HCT116 (cell line): ENCODE results near the gene KRT73. TPM values are rescaled to one million over a fixed set of nuclear protein-coding genes. Genes with fewer than 3 reads are reported as not detected.

Experiments used
- ATAC-seq: fragments of 200-7000 bp; cut with Tn5 transposase; 2 replicates; pipeline ENCODE4 v1.9.1; 2020; ENCODE audit warnings: mild to moderate bottlenecking, moderate library complexity
- BruUV-seq: library from RNA; stranded (reverse); fragments of 400-500 nt; replicated peaks from 2 replicates; lab custom pipeline; 2021; lab: Mats Ljungman, UMichigan
- CTCF ChIA-PET: fragments of 300-600 bp; sonication (Branson Sonifier 250); formaldehyde crosslinking; loops from one replicate; lab custom pipeline; 2021; ENCODE audit warnings: antibody characterized with exemption; lab: Charles Lee
- POLR2A ChIA-PET: fragments of 300-600, 350-600 bp; sonication (Branson Sonifier 250); formaldehyde crosslinking; loops from one replicate; lab custom pipeline; 2021; ENCODE audit warnings: antibody characterized with exemption; lab: Charles Lee
- RAD21 ChIA-PET, 2 experiments: fragments of 300-600 bp; sonication (Branson Sonifier 250); formaldehyde crosslinking; loops; one replicate each; lab custom pipeline; 2023; ENCODE audit warnings: low total read pairs in 2 of 2; ENCODE audit not compliant: uncharacterized antibody in 2 of 2, unreplicated experiment in 2 of 2, low non-redundant PET in 1 of 2; lab: Charles Lee
- DNase-seq: peaks from one replicate; pipeline ENCODE4 v3.0.0-alpha.2; 2010; ENCODE audit warnings: low read depth, low spot score
- H2AFZ ChIP-seq: fragments of 200-600 bp; shearing (Covaris generic), sonication (generic); 2 replicates; pipeline ENCODE4 v1.6.1; 2017; ENCODE audit warnings: low read depth, mixed run types, mixed read lengths, antibody characterized with exemption, low read length; ENCODE audit not compliant: poor library complexity, severe bottlenecking
- H3K27ac ChIP-seq: 2 replicates; pipeline ENCODE4 v1.5.1; 2012; ENCODE audit warnings: low read depth, low read length
- H3K27me3 ChIP-seq: fragments of 200-600 bp; sonication (generic); 2 replicates; pipeline ENCODE4 v1.6.1; 2016; ENCODE audit warnings: mixed run types, low read length, mixed read lengths; ENCODE audit not compliant: insufficient read depth
- H3K36me3 ChIP-seq, 2 experiments: fragments of 200-500 bp in 1 of 2; fragments of 200-600 bp in 1 of 2; sonication (Bioruptor generic) in 1 of 2; sonication (generic) in 1 of 2; 2 replicates each; pipeline versions ENCODE4 v1.5.1 to v1.6.1; 2014 to 2016; ENCODE audit warnings: low read length in 2 of 2, inconsistent platforms in 1 of 2, mixed read lengths in 1 of 2, mixed run types in 1 of 2; ENCODE audit not compliant: insufficient read depth in 2 of 2, control insufficient read depth in 1 of 2
- H3K4me1 ChIP-seq, 2 experiments: fragments of 200-600 bp in 1 of 2; sonication (generic) in 1 of 2; 2 replicates each; pipeline versions ENCODE4 v1.5.1 to v1.6.1; 2012 to 2017; ENCODE audit warnings: low read length in 2 of 2, inconsistent platforms in 1 of 2, mild to moderate bottlenecking in 1 of 2, mixed read lengths in 1 of 2, mixed run types in 1 of 2, moderate library complexity in 1 of 2; ENCODE audit not compliant: insufficient read depth in 2 of 2, control insufficient read depth in 1 of 2
- H3K4me2 ChIP-seq: fragments of 200-600 bp; sonication (generic); 2 replicates; pipeline ENCODE4 v1.6.1; 2017; ENCODE audit warnings: mixed run types, low read length, mixed read lengths
- H3K4me3 ChIP-seq, 2 experiments: fragments of 200-600 bp in 1 of 2; sonication (generic) in 1 of 2; replicated peaks in 1 of 2; 2 replicates each; pipeline ENCODE4 v1.5.1; 2011 to 2016; ENCODE audit warnings: low read length in 2 of 2, control low read depth in 1 of 2, low read depth in 1 of 2, mild to moderate bottlenecking in 1 of 2, mixed read lengths in 1 of 2, mixed run types in 1 of 2
- H3K79me2 ChIP-seq: fragments of 200-600 bp; sonication (generic); 2 replicates; pipeline ENCODE4 v1.6.1; 2017; ENCODE audit warnings: mild to moderate bottlenecking, mixed run types, low read length, moderate library complexity, mixed read lengths; ENCODE audit not compliant: insufficient read depth
- H3K9ac ChIP-seq: fragments of 200-600 bp; sonication (generic); 2 replicates; pipeline ENCODE4 v1.6.1; 2016; ENCODE audit warnings: low read length, mixed read lengths
- H3K9me2 ChIP-seq: fragments of 200-600 bp; sonication (generic), shearing (Covaris generic); 2 replicates; pipeline ENCODE4 v1.6.1; 2017; ENCODE audit warnings: mixed run types, mild to moderate bottlenecking, moderate library complexity; ENCODE audit not compliant: insufficient read depth
- H3K9me3 ChIP-seq, 2 experiments: fragments of 200-500 bp in 1 of 2; fragments of 200-600 bp in 1 of 2; sonication (Bioruptor generic) in 1 of 2; sonication (generic) in 1 of 2; 2 replicates each; pipeline ENCODE4 v1.6.1; 2014 to 2017; ENCODE audit warnings: low read length in 2 of 2, mixed read lengths in 2 of 2, inconsistent platforms in 1 of 2, low read depth in 1 of 2, mild to moderate bottlenecking in 1 of 2, mixed run types in 1 of 2, moderate library complexity in 1 of 2; ENCODE audit not compliant: control insufficient read depth in 1 of 2, insufficient read depth in 1 of 2
- H4K20me1 ChIP-seq: fragments of 200-600 bp; sonication (generic), shearing (Covaris generic); 2 replicates; pipeline ENCODE4 v1.6.1; 2017; ENCODE audit warnings: mixed run types, mild to moderate bottlenecking, moderate library complexity; ENCODE audit not compliant: insufficient read depth
- ATF3 ChIP-seq: IDR thresholded peaks from 2 replicates; pipeline ENCODE4 v1.6.1; 2012
- CBX3 ChIP-seq: IDR thresholded peaks from 2 replicates; pipeline ENCODE4 v1.6.1; 2012; ENCODE audit warnings: low read depth
- CEBPB ChIP-seq: IDR thresholded peaks from 2 replicates; pipeline ENCODE4 v1.6.1; 2012; ENCODE audit warnings: low read depth
- CTCF ChIP-seq, 3 experiments: fragments of 200-600 bp in 1 of 3; sonication (generic) in 1 of 3; IDR thresholded peaks in 2 of 3; conservative IDR thresholded peaks in 1 of 3; 2 replicates each; pipeline ENCODE4 v1.5.1; 2012 to 2017; ENCODE audit warnings: low read depth in 2 of 3, low read length in 2 of 3, antibody characterized with exemption in 1 of 3, borderline replicate concordance in 1 of 3, control low read depth in 1 of 3, mild to moderate bottlenecking in 1 of 3, mixed read lengths in 1 of 3, mixed run types in 1 of 3, moderate library complexity in 1 of 3; ENCODE audit not compliant: insufficient read depth in 1 of 3
- ELF1 ChIP-seq: IDR thresholded peaks from 2 replicates; pipeline ENCODE4 v1.6.1; 2012; ENCODE audit warnings: low read depth, borderline replicate concordance
- EZH2 ChIP-seq: fragments of 200-600 bp; sonication (generic); IDR thresholded peaks from 2 replicates; pipeline ENCODE4 v1.6.1; 2017; ENCODE audit warnings: antibody characterized with exemption, mixed run types
- FOSL1 ChIP-seq: IDR thresholded peaks from 2 replicates; pipeline ENCODE4 v1.6.1; 2012; ENCODE audit warnings: low read depth
- JUND ChIP-seq: IDR thresholded peaks from 2 replicates; pipeline ENCODE4 v1.6.1; 2012
- MAX ChIP-seq: IDR thresholded peaks from 2 replicates; pipeline ENCODE4 v1.6.1; 2012
- POLR2A ChIP-seq: IDR thresholded peaks from 2 replicates; pipeline ENCODE4 v1.7.0; 2011; ENCODE audit warnings: borderline replicate concordance; ENCODE audit not compliant: insufficient read depth, insufficient read length; ENCODE audit errors: extremely low read depth
- POLR2AphosphoS5 ChIP-seq: IDR thresholded peaks from 2 replicates; pipeline ENCODE4 v1.6.1; 2011; ENCODE audit warnings: mild to moderate bottlenecking, low read depth, low read length, moderate library complexity
- RAD21 ChIP-seq: IDR thresholded peaks from 2 replicates; pipeline ENCODE4 v1.6.1; 2012; ENCODE audit warnings: low read depth, mild to moderate bottlenecking
- SIN3A ChIP-seq: IDR thresholded peaks from 2 replicates; pipeline ENCODE4 v1.6.1; 2012; ENCODE audit warnings: low read depth
- SP1 ChIP-seq: IDR thresholded peaks from 2 replicates; pipeline ENCODE4 v1.6.1; 2012; ENCODE audit warnings: low read depth
- TCF7L2 ChIP-seq: IDR thresholded peaks from 2 replicates; pipeline ENCODE4 v1.7.0; 2011; ENCODE audit warnings: borderline replicate concordance, inconsistent platforms; ENCODE audit not compliant: insufficient read depth, insufficient read length; ENCODE audit errors: extremely low read depth
- YY1 ChIP-seq: IDR thresholded peaks from 2 replicates; pipeline ENCODE4 v1.6.1; 2011; ENCODE audit warnings: low read length, low read depth, moderate library complexity, mild to moderate bottlenecking; ENCODE audit not compliant: insufficient replicate concordance; ENCODE audit errors: extremely low read depth
- ZBTB33 ChIP-seq: IDR thresholded peaks from 2 replicates; pipeline ENCODE4 v1.6.1; 2011; ENCODE audit warnings: mild to moderate bottlenecking, low read length, moderate library complexity; ENCODE audit not compliant: insufficient replicate concordance; ENCODE audit errors: extremely low read depth
- ZFX ChIP-seq: fragments of 450-650 bp; IDR thresholded peaks from 2 replicates; pipeline ENCODE4 v1.6.1; 2017
- intact Hi-C: fragments of 100-400 bp; cut with micrococcal nuclease; formaldehyde crosslinking; loops from 2 replicates; pipeline ENCODE4 v1.10.0; 2022
- total RNA-seq: library from RNA; stranded (reverse); gene quantifications from one replicate; pipeline ENCODE4 v1.2.1, GENCODE V29; 2021; ENCODE audit not compliant: unreplicated experiment

KRT73 gene
- total RNA-seq, 1 experiment from 2014 or later, result not detected

- no peak for TF ChIP-seq CTCF (IDR thresholded peaks at IDR 0.05 in 2 of 3, conservative IDR thresholded peaks at IDR 0.05 in 1 of 3; ENCODE audit: borderline replicate concordance in 1 of 3, insufficient read depth in 1 of 3, low read depth in 2 of 3, low read length in 2 of 3)
These were observed 25.7 kb upstream of the KRT73 start (continued) for GRCh38 chr12:52644078-52644415.

- Histone ChIP-seq H3K4me3 (no peak overlapping the region), H3K9me2 (no peaks in the 10 kb centered on the region), H3K79me2 (no peaks in the 10 kb centered on the region), H3K36me3 (no peaks in the 10 kb centered on the region), H3K9me3 (no peaks in the 10 kb centered on the region), H3K4me1 (no peaks in the 10 kb centered on the region), H3K9ac (no peak overlapping the region), H3K27ac (no peak overlapping the region), H2AFZ (no peak overlapping the region), H3K27me3 (peaks cover 6% of the 10 kb centered on the region; the same call in 1 of the 2 replicates), H4K20me1 (no peaks in the 10 kb centered on the region), H3K4me2 (no peak overlapping the region)
- no TSS peak for BruUV-seq
- no peak for DNase-seq
- POLR2A ChIA-PET, result no interaction called here
- intact Hi-C loops, result no loop called here
- TF ChIP-seq YY1 (no peak), POLR2AphosphoS5 (no peak), JUND (no peak), CBX3 (no peak), POLR2A (no peak), FOSL1 (no peak), ZFX (no peak), EZH2 (no peak), ELF1 (no peak), RAD21 (no peak), ZBTB33 (no peak), ATF3 (no peak), TCF7L2 (no peak), SIN3A (no peak), MAX (no peak), SP1 (no peak), CEBPB (no peak)
- RAD21 ChIA-PET, result no interaction called here
- ATAC-seq, result no peak
- CTCF ChIA-PET, result no interaction called here
These were observed 25.1 kb upstream of the KRT73 start for GRCh38 chr12:52643233-52644077.
